NCI-H526 (cell line): ENCODE measurements around the gene AKAP6.
A peak's percentile ranks its signal among the peaks of the same experiment; 100 is the strongest.

Experiments used
- DNase-seq, 2 experiments: peaks; one replicate each; lab custom pipeline; 2025; lab: John Stamatoyannopoulos, UW

The AKAP6 gene

GRCh38 chr14:32709027-32709426 is 379.9 kb downstream of the AKAP6 start:
- DNase-seq, result no peak

- DNase-seq, result no peak
Observed at GRCh38 chr14:32710231-32710671, 381.2 kb downstream of the AKAP6 start.

GRCh38 chr14:32710731-32711680 is 381.9 kb downstream of the AKAP6 start:
- peak in 1 of 2 experiments; percentile 76 for DNase-seq

- DNase-seq, result no peak
Observed at GRCh38 chr14:32713856-32714255, 384.8 kb downstream of the AKAP6 start.

- no peak for DNase-seq
Observed at GRCh38 chr14:32719601-32720000, 390.5 kb downstream of the AKAP6 start.

GRCh38 chr14:32720927-32721326 is 391.8 kb downstream of the AKAP6 start:
- no peak for DNase-seq

GRCh38 chr14:32722631-32723183 is 393.6 kb downstream of the AKAP6 start:
- no peak for DNase-seq

- DNase-seq, result no peak
Observed at GRCh38 chr14:32724867-32725471, 395.9 kb downstream of the AKAP6 start.

- peak; percentile 30 to 52 for DNase-seq
Observed at GRCh38 chr14:32726516-32726915, 397.4 kb downstream of the AKAP6 start.

- DNase-seq, result no peak
Observed at GRCh38 chr14:32727832-32728231, 398.7 kb downstream of the AKAP6 start.

GRCh38 chr14:32728526-32728925 is 399.4 kb downstream of the AKAP6 start:
- DNase-seq, result no peak

GRCh38 chr14:32728976-32729375 is 399.9 kb downstream of the AKAP6 start:
- no peak for DNase-seq

- DNase-seq, result no peak
Observed at GRCh38 chr14:32731249-32731648, 402.2 kb downstream of the AKAP6 start.

GRCh38 chr14:32733015-32733414 is 403.9 kb downstream of the AKAP6 start:
- no peak for DNase-seq

GRCh38 chr14:32734261-32734660 is 405.2 kb downstream of the AKAP6 start:
- DNase-seq, result no peak

- DNase-seq, result no peak
Observed at GRCh38 chr14:32737621-32738020, 408.5 kb downstream of the AKAP6 start.

GRCh38 chr14:32738206-32738871 is 409.2 kb downstream of the AKAP6 start:
- no peak for DNase-seq

GRCh38 chr14:32744811-32745445 is 415.8 kb downstream of the AKAP6 start:
- no peak for DNase-seq

- DNase-seq, result no peak
Observed at GRCh38 chr14:32754209-32754608, 425.1 kb downstream of the AKAP6 start.

GRCh38 chr14:32756173-32756572 is 427.1 kb downstream of the AKAP6 start:
- no peak for DNase-seq

GRCh38 chr14:32756775-32757174 is 427.7 kb downstream of the AKAP6 start:
- no peak for DNase-seq

- DNase-seq, result no peak
Observed at GRCh38 chr14:32757568-32757967, 428.5 kb downstream of the AKAP6 start.
